HEK293 (cell line): ENCODE results near the gene SYNPO.
A peak's percentile ranks its signal among the peaks of the same experiment; 100 is the strongest.

Experiments
- CTCF ChIA-PET: fragments of 350-600 bp; formaldehyde crosslinking; extraction: SDS; loops from one replicate; lab custom pipeline; 2021; ENCODE audit warnings: antibody characterized with exemption; lab: Yijun Ruan, JAX
- POLR2A ChIA-PET: fragments of 300-600 bp; formaldehyde crosslinking; extraction: SDS; loops from one replicate; lab custom pipeline; 2020; ENCODE audit warnings: antibody characterized with exemption, inconsistent platforms; lab: Yijun Ruan, JAX
- H3K27ac ChIP-seq: fragments of 200-500 bp; sonication (Bioruptor generic); 2 replicates; pipeline ENCODE4 v1.5.1; 2014; ENCODE audit warnings: low read depth, low read length, control low read depth, inconsistent platforms; ENCODE audit errors: extremely low read depth
- H3K36me3 ChIP-seq, 2 experiments: fragments of 200-500 bp in 1 of 2; sonication (Bioruptor generic) in 1 of 2; 1 replicate in 1 of 2; 2 replicates in 1 of 2; pipeline ENCODE4 v1.5.1; 2014 to 2017; ENCODE audit warnings: inconsistent platforms in 2 of 2, low read length in 2 of 2; ENCODE audit not compliant: control insufficient read depth in 2 of 2, insufficient read depth in 1 of 2
- H3K4me1 ChIP-seq: fragments of 200-500 bp; sonication (Bioruptor generic); 2 replicates; pipeline ENCODE4 v1.5.1; 2014; ENCODE audit warnings: mild to moderate bottlenecking, low read length, inconsistent platforms; ENCODE audit not compliant: control insufficient read depth, insufficient read depth
- H3K4me3 ChIP-seq: 2 replicates; pipeline ENCODE4 v1.5.1; 2011; ENCODE audit warnings: low read depth, mild to moderate bottlenecking, control low read depth, low read length, moderate library complexity
- H3K9me3 ChIP-seq: fragments of 200-500 bp; sonication (Bioruptor generic); 2 replicates; pipeline ENCODE4 v1.5.1; 2014; ENCODE audit warnings: low read depth, low read length, inconsistent platforms; ENCODE audit not compliant: control insufficient read depth, insufficient read depth
- GLIS2 ChIP-seq: fragments of 450-650 bp; formaldehyde crosslinking; IDR thresholded peaks from 2 replicates; pipeline ENCODE4 v1.5.1; 2016; ENCODE audit warnings: missing biosample characterization, missing genetic modification characterization
- KLF1 ChIP-seq: fragments of 450-650 bp; formaldehyde crosslinking; IDR thresholded peaks from 2 replicates; pipeline ENCODE4 v1.5.1; 2016; ENCODE audit warnings: missing biosample characterization, missing genetic modification characterization
- KLF9 ChIP-seq: fragments of 450-650 bp; formaldehyde crosslinking; IDR thresholded peaks from 2 replicates; pipeline ENCODE4 v1.5.1; 2016; ENCODE audit warnings: missing biosample characterization, missing genetic modification characterization, low read depth
- MEIS1 ChIP-seq: sonication (generic); formaldehyde crosslinking; IDR thresholded peaks from 2 replicates; pipeline ENCODE4 v1.8.1; 2022; ENCODE audit warnings: missing genetic modification reagents, mild to moderate bottlenecking, borderline replicate concordance
- REPIN1 ChIP-seq: fragments of 450-650 bp; formaldehyde crosslinking; IDR thresholded peaks from 2 replicates; pipeline ENCODE4 v1.5.1; 2017; ENCODE audit warnings: missing biosample characterization, missing genetic modification characterization, low read depth
- SP3 ChIP-seq: fragments of 450-650 bp; formaldehyde crosslinking; IDR thresholded peaks from 2 replicates; pipeline ENCODE4 v1.5.1; 2016; ENCODE audit warnings: missing biosample characterization, missing genetic modification characterization
- ZFHX2 ChIP-seq: fragments of 450-650 bp; formaldehyde crosslinking; conservative IDR thresholded peaks from 2 replicates; pipeline ENCODE4 v1.5.1; 2016; ENCODE audit warnings: missing biosample characterization, missing genetic modification characterization
- ZNF140 ChIP-seq: fragments of 450-650 bp; formaldehyde crosslinking; IDR thresholded peaks from 2 replicates; pipeline ENCODE4 v1.5.1; 2016; ENCODE audit warnings: missing biosample characterization, missing genetic modification characterization
- ZNF596 ChIP-seq: fragments of 450-650 bp; IDR thresholded peaks from 2 replicates; pipeline ENCODE4 v1.5.0; 2018; ENCODE audit warnings: missing biosample characterization, mild to moderate bottlenecking, missing genetic modification characterization, moderate library complexity
- ZNF677 ChIP-seq: fragments of 450-650 bp; IDR thresholded peaks from 2 replicates; pipeline ENCODE4 v1.5.0; 2018; ENCODE audit warnings: missing biosample characterization, mild to moderate bottlenecking, missing genetic modification characterization, moderate library complexity
- ZNF707 ChIP-seq: fragments of 450-650 bp; formaldehyde crosslinking; IDR thresholded peaks from 2 replicates; pipeline ENCODE4 v1.5.1; 2016; ENCODE audit warnings: missing biosample characterization, missing genetic modification characterization
- ZNF768 ChIP-seq: fragments of 450-650 bp; formaldehyde crosslinking; IDR thresholded peaks from 2 replicates; pipeline ENCODE4 v1.5.1; 2018; ENCODE audit warnings: missing biosample characterization, mild to moderate bottlenecking, missing genetic modification characterization
- ZNF837 ChIP-seq: fragments of 450-650 bp; formaldehyde crosslinking; IDR thresholded peaks from 2 replicates; pipeline ENCODE4 v1.5.1; 2016; ENCODE audit warnings: missing biosample characterization, missing genetic modification characterization
- TF ChIP-seq, protein P1 (sequence below): fragments of 450-650 bp; formaldehyde crosslinking; IDR thresholded peaks from 2 replicates; pipeline ENCODE4 v1.5.1; 2016; ENCODE audit warnings: missing biosample characterization, missing genetic modification characterization
- TF ChIP-seq, protein P2 (sequence below): fragments of 450-650 bp; formaldehyde crosslinking; IDR thresholded peaks from 2 replicates; pipeline ENCODE4 v1.5.1; 2017; ENCODE audit warnings: missing biosample characterization, missing genetic modification characterization
- TF ChIP-seq, protein P3 (sequence below): fragments of 450-650 bp; formaldehyde crosslinking; IDR thresholded peaks from 2 replicates; pipeline ENCODE4 v1.5.1; 2016; ENCODE audit warnings: missing biosample characterization, missing genetic modification characterization, borderline replicate concordance
- TF ChIP-seq, protein P4 (sequence below): fragments of 450-650 bp; formaldehyde crosslinking; IDR thresholded peaks from 2 replicates; pipeline ENCODE4 v1.5.1; 2016; ENCODE audit warnings: missing biosample characterization, missing genetic modification characterization, low read depth
- TF ChIP-seq, protein P5 (sequence below): fragments of 450-650 bp; formaldehyde crosslinking; IDR thresholded peaks from 2 replicates; pipeline ENCODE4 v1.5.1; 2016; ENCODE audit warnings: missing biosample characterization, missing genetic modification characterization

SYNPO gene

DNA sequence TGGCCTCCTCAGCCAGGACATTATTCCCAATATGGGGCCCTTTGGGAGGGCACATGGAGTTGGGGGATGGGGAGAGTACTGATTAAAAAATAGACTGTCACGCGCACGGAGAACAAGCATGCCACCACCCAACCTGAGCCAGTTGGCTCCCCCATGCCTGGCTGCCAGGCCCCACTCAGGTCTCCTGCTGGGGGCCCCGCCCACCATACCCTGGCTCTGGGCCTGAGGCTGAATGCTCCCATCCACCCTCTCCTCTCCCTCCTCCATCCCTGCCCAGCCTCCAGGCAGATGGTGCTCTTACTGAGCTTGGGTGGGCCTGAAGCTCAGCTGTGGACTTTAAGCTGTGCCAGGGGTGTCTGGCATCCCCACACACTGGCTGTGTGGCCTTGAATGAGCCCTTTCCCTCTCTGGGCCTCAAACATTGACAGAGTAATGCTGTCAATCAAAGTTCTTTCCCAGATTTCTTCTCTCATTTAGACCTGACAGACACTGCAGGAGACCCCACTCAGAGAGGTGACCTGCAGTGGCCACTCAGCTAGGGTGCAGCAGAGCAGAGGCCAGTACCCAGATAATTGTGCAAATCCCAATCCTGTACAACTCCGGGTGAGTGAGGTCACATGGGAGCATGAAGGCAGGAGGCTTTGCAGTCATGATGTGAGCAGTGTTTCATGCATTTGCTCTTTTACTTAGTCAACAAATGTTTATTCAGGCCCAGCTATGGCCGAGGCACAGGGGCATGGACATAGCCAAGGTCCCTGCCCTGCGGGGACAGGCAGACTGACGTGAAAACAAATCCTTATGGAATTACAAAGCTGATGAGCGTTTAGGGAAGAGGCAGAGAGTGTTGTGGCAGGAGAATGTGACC, 9.8 kb upstream of the SYNPO start:
- Histone ChIP-seq H3K4me3 (no peak overlapping the region), H3K36me3 (no peaks in the 10 kb centered on the region), H3K9me3 (no peaks in the 10 kb centered on the region), H3K27ac (no peak overlapping the region), H3K4me1 (no peaks in the 10 kb centered on the region)
- CTCF ChIA-PET = interaction anchor here (1.6 kb wide), 1 partner anchor 25 kb away, joined by 4 read pairs; no protein-coding TSS in a partner anchor
- POLR2A ChIA-PET = no interaction called here
- no peak for TF ChIP-seq ZNF140
- TF ChIP-seq, protein P1, sequence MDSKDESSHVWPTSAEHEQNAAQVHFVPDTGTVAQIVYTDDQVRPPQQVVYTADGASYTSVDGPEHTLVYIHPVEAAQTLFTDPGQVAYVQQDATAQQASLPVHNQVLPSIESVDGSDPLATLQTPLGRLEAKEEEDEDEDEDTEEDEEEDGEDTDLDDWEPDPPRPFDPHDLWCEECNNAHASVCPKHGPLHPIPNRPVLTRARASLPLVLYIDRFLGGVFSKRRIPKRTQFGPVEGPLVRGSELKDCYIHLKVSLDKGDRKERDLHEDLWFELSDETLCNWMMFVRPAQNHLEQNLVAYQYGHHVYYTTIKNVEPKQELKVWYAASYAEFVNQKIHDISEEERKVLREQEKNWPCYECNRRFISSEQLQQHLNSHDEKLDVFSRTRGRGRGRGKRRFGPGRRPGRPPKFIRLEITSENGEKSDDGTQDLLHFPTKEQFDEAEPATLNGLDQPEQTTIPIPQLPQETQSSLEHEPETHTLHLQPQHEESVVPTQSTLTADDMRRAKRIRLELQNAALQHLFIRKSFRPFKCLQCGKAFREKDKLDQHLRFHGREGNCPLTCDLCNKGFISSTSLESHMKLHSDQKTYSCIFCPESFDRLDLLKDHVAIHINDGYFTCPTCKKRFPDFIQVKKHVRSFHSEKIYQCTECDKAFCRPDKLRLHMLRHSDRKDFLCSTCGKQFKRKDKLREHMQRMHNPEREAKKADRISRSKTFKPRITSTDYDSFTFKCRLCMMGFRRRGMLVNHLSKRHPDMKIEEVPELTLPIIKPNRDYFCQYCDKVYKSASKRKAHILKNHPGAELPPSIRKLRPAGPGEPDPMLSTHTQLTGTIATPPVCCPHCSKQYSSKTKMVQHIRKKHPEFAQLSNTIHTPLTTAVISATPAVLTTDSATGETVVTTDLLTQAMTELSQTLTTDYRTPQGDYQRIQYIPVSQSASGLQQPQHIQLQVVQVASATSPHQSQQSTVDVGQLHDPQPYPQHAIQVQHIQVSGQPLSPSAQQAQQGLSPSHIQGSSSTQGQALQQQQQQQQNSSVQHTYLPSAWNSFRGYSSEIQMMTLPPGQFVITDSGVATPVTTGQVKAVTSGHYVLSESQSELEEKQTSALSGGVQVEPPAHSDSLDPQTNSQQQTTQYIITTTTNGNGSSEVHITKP (tag by site-specific recombination) = no peak
- 0 out of 2 replicates have a peak, but pooled peaks have one; percentile 20 for TF ChIP-seq ZNF768 (tag by site-specific recombination)
- TF ChIP-seq KLF9 (tag by site-specific recombination) = peak; percentile 35; the same call in 1 of the 2 replicates
- no peak for TF ChIP-seq ZNF596 (tag by site-specific recombination)
- TF ChIP-seq GLIS2 = 0 out of 2 replicates have a peak, but pooled peaks have one; percentile 38
- TF ChIP-seq KLF1 (tag by site-specific recombination) = peak; percentile 63
- peak; percentile 59 for TF ChIP-seq ZFHX2 (tag by site-specific recombination)
- TF ChIP-seq, protein P2, sequence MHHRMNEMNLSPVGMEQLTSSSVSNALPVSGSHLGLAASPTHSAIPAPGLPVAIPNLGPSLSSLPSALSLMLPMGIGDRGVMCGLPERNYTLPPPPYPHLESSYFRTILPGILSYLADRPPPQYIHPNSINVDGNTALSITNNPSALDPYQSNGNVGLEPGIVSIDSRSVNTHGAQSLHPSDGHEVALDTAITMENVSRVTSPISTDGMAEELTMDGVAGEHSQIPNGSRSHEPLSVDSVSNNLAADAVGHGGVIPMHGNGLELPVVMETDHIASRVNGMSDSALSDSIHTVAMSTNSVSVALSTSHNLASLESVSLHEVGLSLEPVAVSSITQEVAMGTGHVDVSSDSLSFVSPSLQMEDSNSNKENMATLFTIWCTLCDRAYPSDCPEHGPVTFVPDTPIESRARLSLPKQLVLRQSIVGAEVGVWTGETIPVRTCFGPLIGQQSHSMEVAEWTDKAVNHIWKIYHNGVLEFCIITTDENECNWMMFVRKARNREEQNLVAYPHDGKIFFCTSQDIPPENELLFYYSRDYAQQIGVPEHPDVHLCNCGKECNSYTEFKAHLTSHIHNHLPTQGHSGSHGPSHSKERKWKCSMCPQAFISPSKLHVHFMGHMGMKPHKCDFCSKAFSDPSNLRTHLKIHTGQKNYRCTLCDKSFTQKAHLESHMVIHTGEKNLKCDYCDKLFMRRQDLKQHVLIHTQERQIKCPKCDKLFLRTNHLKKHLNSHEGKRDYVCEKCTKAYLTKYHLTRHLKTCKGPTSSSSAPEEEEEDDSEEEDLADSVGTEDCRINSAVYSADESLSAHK (tag by site-specific recombination) = no peak

DNA sequence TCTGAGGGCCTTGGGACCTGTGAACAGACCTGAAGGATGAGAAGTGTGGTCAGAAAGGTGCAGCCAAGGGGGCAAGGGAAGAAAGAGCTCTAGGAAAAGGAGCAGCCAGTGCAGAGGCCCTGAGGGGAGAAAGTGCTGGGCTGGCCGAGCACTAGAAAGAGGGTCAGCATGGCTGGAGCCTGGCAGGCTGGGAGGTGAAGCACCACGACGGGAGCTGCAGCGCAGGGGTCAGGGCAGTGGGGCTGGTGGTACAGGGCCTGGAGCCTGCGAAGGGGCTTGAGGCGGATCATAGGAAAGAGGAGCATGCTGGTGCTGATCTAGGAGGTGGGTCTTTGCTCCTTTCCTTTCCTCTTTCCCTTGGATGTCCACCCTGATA, 9.1 kb upstream of the SYNPO start:
- Histone ChIP-seq H3K9me3 (no peaks in the 10 kb centered on the region), H3K4me3 (no peak overlapping the region), H3K27ac (no peak overlapping the region), H3K36me3 (no peaks in the 10 kb centered on the region), H3K4me1 (peaks cover 3% of the 10 kb centered on the region)
- CTCF ChIA-PET = interaction anchor here (1.6 kb wide), 1 partner anchor 24 kb away, joined by 4 read pairs; no protein-coding TSS in a partner anchor
- POLR2A ChIA-PET = no interaction called here
- TF ChIP-seq SP3 (no peak), ZNF707 (tag by site-specific recombination) (no peak), ZNF837 (no peak), REPIN1 (tag by site-specific recombination) (no peak), ZNF677 (tag by site-specific recombination) (no peak), MEIS1 (CRISPR knock-in tag) (no peak)
- TF ChIP-seq, protein P3, sequence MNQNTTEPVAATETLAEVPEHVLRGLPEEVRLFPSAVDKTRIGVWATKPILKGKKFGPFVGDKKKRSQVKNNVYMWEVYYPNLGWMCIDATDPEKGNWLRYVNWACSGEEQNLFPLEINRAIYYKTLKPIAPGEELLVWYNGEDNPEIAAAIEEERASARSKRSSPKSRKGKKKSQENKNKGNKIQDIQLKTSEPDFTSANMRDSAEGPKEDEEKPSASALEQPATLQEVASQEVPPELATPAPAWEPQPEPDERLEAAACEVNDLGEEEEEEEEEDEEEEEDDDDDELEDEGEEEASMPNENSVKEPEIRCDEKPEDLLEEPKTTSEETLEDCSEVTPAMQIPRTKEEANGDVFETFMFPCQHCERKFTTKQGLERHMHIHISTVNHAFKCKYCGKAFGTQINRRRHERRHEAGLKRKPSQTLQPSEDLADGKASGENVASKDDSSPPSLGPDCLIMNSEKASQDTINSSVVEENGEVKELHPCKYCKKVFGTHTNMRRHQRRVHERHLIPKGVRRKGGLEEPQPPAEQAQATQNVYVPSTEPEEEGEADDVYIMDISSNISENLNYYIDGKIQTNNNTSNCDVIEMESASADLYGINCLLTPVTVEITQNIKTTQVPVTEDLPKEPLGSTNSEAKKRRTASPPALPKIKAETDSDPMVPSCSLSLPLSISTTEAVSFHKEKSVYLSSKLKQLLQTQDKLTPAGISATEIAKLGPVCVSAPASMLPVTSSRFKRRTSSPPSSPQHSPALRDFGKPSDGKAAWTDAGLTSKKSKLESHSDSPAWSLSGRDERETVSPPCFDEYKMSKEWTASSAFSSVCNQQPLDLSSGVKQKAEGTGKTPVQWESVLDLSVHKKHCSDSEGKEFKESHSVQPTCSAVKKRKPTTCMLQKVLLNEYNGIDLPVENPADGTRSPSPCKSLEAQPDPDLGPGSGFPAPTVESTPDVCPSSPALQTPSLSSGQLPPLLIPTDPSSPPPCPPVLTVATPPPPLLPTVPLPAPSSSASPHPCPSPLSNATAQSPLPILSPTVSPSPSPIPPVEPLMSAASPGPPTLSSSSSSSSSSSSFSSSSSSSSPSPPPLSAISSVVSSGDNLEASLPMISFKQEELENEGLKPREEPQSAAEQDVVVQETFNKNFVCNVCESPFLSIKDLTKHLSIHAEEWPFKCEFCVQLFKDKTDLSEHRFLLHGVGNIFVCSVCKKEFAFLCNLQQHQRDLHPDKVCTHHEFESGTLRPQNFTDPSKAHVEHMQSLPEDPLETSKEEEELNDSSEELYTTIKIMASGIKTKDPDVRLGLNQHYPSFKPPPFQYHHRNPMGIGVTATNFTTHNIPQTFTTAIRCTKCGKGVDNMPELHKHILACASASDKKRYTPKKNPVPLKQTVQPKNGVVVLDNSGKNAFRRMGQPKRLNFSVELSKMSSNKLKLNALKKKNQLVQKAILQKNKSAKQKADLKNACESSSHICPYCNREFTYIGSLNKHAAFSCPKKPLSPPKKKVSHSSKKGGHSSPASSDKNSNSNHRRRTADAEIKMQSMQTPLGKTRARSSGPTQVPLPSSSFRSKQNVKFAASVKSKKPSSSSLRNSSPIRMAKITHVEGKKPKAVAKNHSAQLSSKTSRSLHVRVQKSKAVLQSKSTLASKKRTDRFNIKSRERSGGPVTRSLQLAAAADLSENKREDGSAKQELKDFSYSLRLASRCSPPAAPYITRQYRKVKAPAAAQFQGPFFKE (tag by site-specific recombination) = no peak
- TF ChIP-seq, protein P4, sequence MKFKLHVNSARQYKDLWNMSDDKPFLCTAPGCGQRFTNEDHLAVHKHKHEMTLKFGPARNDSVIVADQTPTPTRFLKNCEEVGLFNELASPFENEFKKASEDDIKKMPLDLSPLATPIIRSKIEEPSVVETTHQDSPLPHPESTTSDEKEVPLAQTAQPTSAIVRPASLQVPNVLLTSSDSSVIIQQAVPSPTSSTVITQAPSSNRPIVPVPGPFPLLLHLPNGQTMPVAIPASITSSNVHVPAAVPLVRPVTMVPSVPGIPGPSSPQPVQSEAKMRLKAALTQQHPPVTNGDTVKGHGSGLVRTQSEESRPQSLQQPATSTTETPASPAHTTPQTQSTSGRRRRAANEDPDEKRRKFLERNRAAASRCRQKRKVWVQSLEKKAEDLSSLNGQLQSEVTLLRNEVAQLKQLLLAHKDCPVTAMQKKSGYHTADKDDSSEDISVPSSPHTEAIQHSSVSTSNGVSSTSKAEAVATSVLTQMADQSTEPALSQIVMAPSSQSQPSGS (tag by site-specific recombination) = no peak
- TF ChIP-seq, protein P5, sequence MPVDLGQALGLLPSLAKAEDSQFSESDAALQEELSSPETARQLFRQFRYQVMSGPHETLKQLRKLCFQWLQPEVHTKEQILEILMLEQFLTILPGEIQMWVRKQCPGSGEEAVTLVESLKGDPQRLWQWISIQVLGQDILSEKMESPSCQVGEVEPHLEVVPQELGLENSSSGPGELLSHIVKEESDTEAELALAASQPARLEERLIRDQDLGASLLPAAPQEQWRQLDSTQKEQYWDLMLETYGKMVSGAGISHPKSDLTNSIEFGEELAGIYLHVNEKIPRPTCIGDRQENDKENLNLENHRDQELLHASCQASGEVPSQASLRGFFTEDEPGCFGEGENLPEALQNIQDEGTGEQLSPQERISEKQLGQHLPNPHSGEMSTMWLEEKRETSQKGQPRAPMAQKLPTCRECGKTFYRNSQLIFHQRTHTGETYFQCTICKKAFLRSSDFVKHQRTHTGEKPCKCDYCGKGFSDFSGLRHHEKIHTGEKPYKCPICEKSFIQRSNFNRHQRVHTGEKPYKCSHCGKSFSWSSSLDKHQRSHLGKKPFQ (tag by site-specific recombination) = no peak
